Chondrocyte (in vitro differentiated cells): ENCODE data around the gene RHOD. TPM values are rescaled to one million over a fixed set of nuclear protein-coding genes. Genes with fewer than 3 reads are reported as not detected.

Source experiments
- DNase-seq: peaks from one replicate; pipeline ENCODE4 v3.0.0; 2021; ENCODE audit warnings: mixed read lengths, low spot score
- H3K27ac Mint-ChIP-seq: one replicate; pipeline ENCODE4 v1.8.0; 2021; ENCODE audit warnings: mild to moderate bottlenecking, moderate library complexity, mixed read lengths; ENCODE audit not compliant: unreplicated experiment
- H3K27me3 Mint-ChIP-seq: 2 replicates; pipeline ENCODE4 v1.8.0; 2021; ENCODE audit warnings: low read depth, mixed read lengths
- H3K36me3 Mint-ChIP-seq: 2 replicates; pipeline ENCODE4 v1.8.0; 2021; ENCODE audit warnings: low read depth, mixed read lengths
- H3K4me1 Mint-ChIP-seq: 2 replicates; pipeline ENCODE4 v1.8.0; 2021; ENCODE audit warnings: low read depth, mild to moderate bottlenecking, mixed read lengths
- H3K4me3 Mint-ChIP-seq: one replicate; pipeline ENCODE4 v1.8.0; 2021; ENCODE audit warnings: mild to moderate bottlenecking, moderate library complexity, mixed read lengths; ENCODE audit not compliant: unreplicated experiment
- H3K9me3 Mint-ChIP-seq: 2 replicates; pipeline ENCODE4 v1.8.0; 2021; ENCODE audit warnings: low read depth, mixed read lengths
- total RNA-seq: library from RNA; stranded (reverse); gene quantifications from 3 replicates; pipeline ENCODE4 v1.2.1, GENCODE V29; 2021
- TF ChIP-seq, protein P1 (sequence below): fragments of 200-600 bp; sonication (generic); IDR thresholded peaks from 2 replicates; pipeline ENCODE4 v1.5.0; 2021; ENCODE audit warnings: antibody characterized with exemption, mild to moderate bottlenecking, moderate library complexity

The RHOD gene
- total RNA-seq, 1 donor from 2014 or later, result 26.0 TPM

DNA sequence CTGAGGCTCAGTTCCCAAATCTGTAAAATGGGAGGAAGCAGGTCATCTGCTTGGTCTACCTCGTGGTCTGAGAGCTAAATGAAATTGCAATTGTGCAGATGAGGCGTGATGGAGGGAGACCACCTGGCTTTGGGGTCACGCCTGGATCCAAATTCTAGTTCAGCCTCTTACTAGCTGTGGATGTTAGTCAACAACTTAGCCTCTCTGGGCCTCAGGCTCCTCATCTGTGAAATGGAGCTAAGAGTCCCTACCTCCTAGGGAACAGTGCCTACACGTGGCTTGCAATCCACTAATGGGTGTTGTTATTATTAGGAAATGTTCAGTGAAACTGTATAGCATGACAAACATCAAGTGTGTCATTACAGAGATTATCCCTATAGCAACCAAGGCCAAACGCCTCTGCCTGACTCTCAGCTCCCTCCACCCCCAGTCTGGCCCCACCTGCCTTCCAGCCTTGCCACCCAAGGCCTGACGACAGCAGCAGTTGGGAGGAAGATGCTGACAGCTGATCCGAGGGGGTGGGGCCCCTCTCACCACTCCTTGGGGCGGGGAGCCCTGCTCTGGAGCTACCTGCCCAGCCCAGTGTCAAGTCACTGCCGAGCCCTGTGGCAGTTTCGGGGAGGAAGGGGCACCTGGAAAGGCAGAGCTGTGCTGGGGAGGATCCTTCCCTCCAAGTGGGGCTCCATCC is 1.7 kb upstream of the RHOD start:
- TF ChIP-seq, protein P1, sequence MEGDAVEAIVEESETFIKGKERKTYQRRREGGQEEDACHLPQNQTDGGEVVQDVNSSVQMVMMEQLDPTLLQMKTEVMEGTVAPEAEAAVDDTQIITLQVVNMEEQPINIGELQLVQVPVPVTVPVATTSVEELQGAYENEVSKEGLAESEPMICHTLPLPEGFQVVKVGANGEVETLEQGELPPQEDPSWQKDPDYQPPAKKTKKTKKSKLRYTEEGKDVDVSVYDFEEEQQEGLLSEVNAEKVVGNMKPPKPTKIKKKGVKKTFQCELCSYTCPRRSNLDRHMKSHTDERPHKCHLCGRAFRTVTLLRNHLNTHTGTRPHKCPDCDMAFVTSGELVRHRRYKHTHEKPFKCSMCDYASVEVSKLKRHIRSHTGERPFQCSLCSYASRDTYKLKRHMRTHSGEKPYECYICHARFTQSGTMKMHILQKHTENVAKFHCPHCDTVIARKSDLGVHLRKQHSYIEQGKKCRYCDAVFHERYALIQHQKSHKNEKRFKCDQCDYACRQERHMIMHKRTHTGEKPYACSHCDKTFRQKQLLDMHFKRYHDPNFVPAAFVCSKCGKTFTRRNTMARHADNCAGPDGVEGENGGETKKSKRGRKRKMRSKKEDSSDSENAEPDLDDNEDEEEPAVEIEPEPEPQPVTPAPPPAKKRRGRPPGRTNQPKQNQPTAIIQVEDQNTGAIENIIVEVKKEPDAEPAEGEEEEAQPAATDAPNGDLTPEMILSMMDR, result no peak
- no peaks in the 10 kb centered on the region for H3K9me3 Mint-ChIP-seq
- H3K4me1 Mint-ChIP-seq, result peaks cover 31% of the 10 kb centered on the region
- DNase-seq, result no peak
- H3K36me3 Mint-ChIP-seq, result no peaks in the 10 kb centered on the region
- H3K4me3 Mint-ChIP-seq, result no peak overlapping the region
- H3K27ac Mint-ChIP-seq, result peak overlapping the region; percentile 84
- H3K27me3 Mint-ChIP-seq, result no peaks in the 10 kb centered on the region

DNA sequence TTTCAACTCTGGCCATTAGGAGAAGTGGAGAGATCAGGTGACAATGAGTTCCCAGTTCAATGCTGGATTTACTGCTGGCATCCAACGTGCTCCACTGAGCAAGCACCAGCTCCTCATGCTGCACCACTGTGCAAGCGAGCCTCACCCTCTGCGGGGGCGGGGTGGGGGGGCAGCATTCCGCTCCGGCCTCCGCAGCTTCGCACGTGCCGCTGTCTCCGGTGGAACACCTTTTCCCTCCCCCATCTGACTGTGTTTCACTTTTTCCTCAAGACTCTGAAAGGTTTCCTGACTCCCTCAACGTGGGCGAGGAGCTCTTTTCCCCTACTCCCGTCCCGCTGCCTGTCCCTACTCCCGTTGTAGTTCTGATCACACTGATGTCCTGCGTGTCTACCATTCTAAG is 835 bp upstream of the RHOD start:
- TF ChIP-seq, protein P1, result no peak
- DNase-seq, result no peak
- no peaks in the 10 kb centered on the region for H3K9me3 Mint-ChIP-seq
- peak overlapping the region; percentile 82 for H3K27ac Mint-ChIP-seq
- peaks cover 31% of the 10 kb centered on the region for H3K4me1 Mint-ChIP-seq
- peak overlapping the region; percentile 78 for H3K4me3 Mint-ChIP-seq
- H3K27me3 Mint-ChIP-seq, result no peaks in the 10 kb centered on the region
- no peaks in the 10 kb centered on the region for H3K36me3 Mint-ChIP-seq

DNA sequence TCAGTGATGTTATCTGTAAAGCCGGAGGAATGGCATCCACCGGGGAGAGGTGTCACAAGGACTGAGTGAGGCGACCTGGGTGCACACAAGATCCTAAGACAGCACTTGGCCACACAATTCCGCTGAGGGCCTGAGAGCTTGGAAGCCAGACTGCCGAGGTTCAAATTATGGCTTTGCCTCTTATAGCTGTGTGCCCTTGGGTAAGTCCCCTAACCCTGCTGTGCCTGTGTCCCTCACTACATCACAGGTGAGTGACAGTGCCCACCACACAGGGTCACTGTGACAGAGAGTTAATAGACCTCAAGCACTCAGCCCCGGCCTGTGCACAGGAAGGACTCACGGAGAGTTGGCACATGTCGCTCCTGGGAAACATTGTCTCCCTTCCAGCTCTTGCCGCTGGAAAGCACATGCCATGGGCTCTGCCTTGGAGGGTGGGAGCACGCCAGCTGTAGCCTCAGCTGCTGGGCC is 592 bp downstream of the RHOD start:
- H3K4me1 Mint-ChIP-seq, result peaks cover 31% of the 10 kb centered on the region
- H3K27ac Mint-ChIP-seq, result no peak overlapping the region
- no peak for DNase-seq
- H3K4me3 Mint-ChIP-seq, result peak overlapping the region; percentile 61
- H3K27me3 Mint-ChIP-seq, result no peaks in the 10 kb centered on the region
- no peaks in the 10 kb centered on the region for H3K9me3 Mint-ChIP-seq
- H3K36me3 Mint-ChIP-seq, result no peaks in the 10 kb centered on the region
- TF ChIP-seq, protein P1, result no peak

DNA sequence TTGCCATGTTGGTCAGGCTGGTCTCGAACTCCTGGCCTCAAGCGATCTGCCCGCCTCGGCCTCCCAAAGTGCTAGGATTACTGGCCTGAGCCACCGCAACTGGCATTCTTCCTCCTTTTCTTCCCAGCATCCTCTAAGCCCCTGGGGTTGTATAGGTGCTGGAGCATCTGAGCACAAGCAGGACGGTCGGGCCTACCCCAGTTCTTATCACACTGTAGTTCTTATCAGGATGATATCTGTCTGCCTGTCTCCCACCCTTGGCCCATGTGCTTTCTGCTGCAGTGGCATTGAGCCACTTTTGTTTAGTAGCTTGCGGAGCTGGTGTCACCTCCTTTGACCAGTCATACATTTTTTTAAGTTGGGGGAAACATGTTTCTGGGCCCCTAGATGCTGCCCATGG is 1.9 kb downstream of the RHOD start:
- Mint-ChIP-seq H3K27me3 (no peaks in the 10 kb centered on the region), H3K4me1 (peaks cover 31% of the 10 kb centered on the region), H3K4me3 (no peak overlapping the region), H3K9me3 (no peaks in the 10 kb centered on the region), H3K36me3 (no peaks in the 10 kb centered on the region), H3K27ac (no peak overlapping the region)
- TF ChIP-seq, protein P1, result no peak
- DNase-seq, result no peak

DNA sequence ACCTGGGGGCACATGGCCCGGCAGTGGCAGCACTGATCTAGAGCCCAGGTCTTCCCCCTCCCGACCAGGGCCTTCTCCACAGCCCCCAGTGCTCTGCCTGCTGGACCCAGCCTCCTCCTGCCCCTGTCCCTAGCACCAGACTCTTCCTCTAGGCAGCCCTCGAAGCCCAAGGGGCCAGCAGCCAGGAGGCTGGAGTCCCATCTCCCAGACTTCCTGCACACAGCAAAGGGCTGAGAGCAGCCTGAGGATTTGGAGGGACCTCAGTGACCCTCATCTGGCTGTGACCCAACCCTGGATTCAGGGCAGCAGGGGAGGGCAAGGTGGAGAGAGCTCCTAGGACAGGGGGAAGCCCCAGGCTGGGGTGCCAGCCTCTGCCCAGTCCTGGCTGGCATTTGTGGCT is 3.0 kb downstream of the RHOD start:
- Mint-ChIP-seq H3K27me3 (no peaks in the 10 kb centered on the region), H3K27ac (no peak overlapping the region), H3K4me1 (peaks cover 21% of the 10 kb centered on the region), H3K4me3 (no peak overlapping the region), H3K9me3 (no peaks in the 10 kb centered on the region), H3K36me3 (no peaks in the 10 kb centered on the region)
- TF ChIP-seq, protein P1, result no peak
- DNase-seq, result no peak
